H1 (cell line): ENCODE measurements around the gene RAD51B. TPM values are rescaled to one million over a fixed set of nuclear protein-coding genes. Genes with fewer than 3 reads are reported as not detected.

Source experiments
- CTCF ChIA-PET: fragments of 300-600 bp; sonication (Branson Sonifier 250); formaldehyde crosslinking; loops from one replicate; lab custom pipeline; 2021; ENCODE audit not compliant: partially characterized antibody; lab: Charles Lee
- POLR2A ChIA-PET: fragments of 300-600 bp; sonication (Branson Sonifier 250); formaldehyde crosslinking; loops from one replicate; lab custom pipeline; 2021; ENCODE audit warnings: inconsistent platforms; ENCODE audit not compliant: partially characterized antibody; lab: Charles Lee
- DNase-seq, 2 experiments: peaks; one replicate each; pipeline versions ENCODE4 v3.0.0 to v3.0.0-alpha.2; 2010 to 2022; ENCODE audit warnings: low spot score in 2 of 2, low read depth in 1 of 2, mixed read lengths in 1 of 2
- FAIRE-seq: peaks from 2 replicates; lab custom pipeline; 2011; peaks lifted over from hg19 to GRCh38; lab: Jason Lieb, UNC
- H2AFZ ChIP-seq: 2 replicates; pipeline ENCODE4 v1.8.1; 2012; ENCODE audit warnings: low read length, inconsistent platforms
- H2AK5ac ChIP-seq: 2 replicates; pipeline ENCODE4 v1.6.1; 2013; ENCODE audit warnings: low read depth, low read length
- H2BK120ac ChIP-seq: replicated peaks from 2 replicates; pipeline ENCODE3; 2013; ENCODE audit warnings: low read depth, low read length, inconsistent platforms
- H2BK12ac ChIP-seq: 2 replicates; pipeline ENCODE4 v1.6.1; 2013; ENCODE audit warnings: low read depth, low read length
- H2BK15ac ChIP-seq: 2 replicates; pipeline ENCODE4 v1.6.1; 2013; ENCODE audit warnings: low read length
- H2BK20ac ChIP-seq: 2 replicates; pipeline ENCODE4 v1.6.1; 2013; ENCODE audit warnings: low read length
- H2BK5ac ChIP-seq: 2 replicates; pipeline ENCODE4 v1.6.1; 2013; ENCODE audit warnings: low read depth, low read length
- H3K14ac ChIP-seq: 2 replicates; pipeline ENCODE4 v1.6.1; 2013; ENCODE audit warnings: inconsistent platforms; ENCODE audit not compliant: insufficient read length
- H3K18ac ChIP-seq: 2 replicates; pipeline ENCODE4 v1.6.1; 2013; ENCODE audit warnings: low read length; ENCODE audit errors: extremely low read depth
- H3K23ac ChIP-seq: 2 replicates; pipeline ENCODE4 v1.6.1; 2013; ENCODE audit warnings: inconsistent platforms; ENCODE audit not compliant: insufficient read length
- H3K23me2 ChIP-seq: 2 replicates; pipeline ENCODE4 v1.6.1; 2013; ENCODE audit warnings: low read depth, low read length
- H3K27ac ChIP-seq: 2 replicates; pipeline ENCODE4 v1.6.1; 2011; ENCODE audit warnings: low read depth, low read length, inconsistent platforms
- H3K27me3 ChIP-seq, 4 experiments: replicated peaks in 1 of 4; 1 replicate in 1 of 4; 2 replicates in 3 of 4; pipeline versions ENCODE4 v1.6.1 to v1.8.1; 2011 to 2013; ENCODE audit warnings: low read length in 3 of 4, mild to moderate bottlenecking in 3 of 4, inconsistent platforms in 2 of 4, mixed read lengths in 2 of 4, moderate library complexity in 1 of 4; ENCODE audit not compliant: control insufficient read depth in 3 of 4, insufficient read depth in 3 of 4; ENCODE audit errors: extremely low read depth in 1 of 4
- H3K36me3 ChIP-seq, 4 experiments: 2 replicates each; pipeline versions ENCODE4 v1.6.1 to v1.8.1; 2011 to 2013; ENCODE audit warnings: mild to moderate bottlenecking in 4 of 4, low read length in 3 of 4, moderate library complexity in 2 of 4, control low read depth in 1 of 4, inconsistent platforms in 1 of 4; ENCODE audit not compliant: insufficient read depth in 4 of 4, control insufficient read depth in 2 of 4
- H3K4ac ChIP-seq: replicated peaks from 2 replicates; pipeline ENCODE3; 2013; ENCODE audit warnings: low read length, low read depth, mixed read lengths, inconsistent platforms; ENCODE audit not compliant: insufficient read length
- H3K4me1 ChIP-seq, 4 experiments: replicated peaks in 1 of 4; 1 replicate in 1 of 4; 2 replicates in 3 of 4; pipeline versions ENCODE4 v1.6.1 to v1.8.1; 2011 to 2013; ENCODE audit warnings: low read length in 3 of 4, inconsistent platforms in 2 of 4, mixed read lengths in 1 of 4; ENCODE audit not compliant: insufficient read depth in 4 of 4, control insufficient read depth in 3 of 4
- H3K4me2 ChIP-seq, 2 experiments: 2 replicates each; pipeline versions ENCODE4 v1.6.1 to v1.8.1; 2011 to 2013; ENCODE audit warnings: low read depth in 2 of 2, low read length in 2 of 2, control low read depth in 1 of 2, inconsistent platforms in 1 of 2, mild to moderate bottlenecking in 1 of 2; ENCODE audit not compliant: insufficient read depth in 1 of 2
- H3K4me3 ChIP-seq, 4 experiments: fragments of 200-600, 300-600 bp in 1 of 4; sonication (generic), shearing (Covaris generic), sonication (Bioruptor Twin) in 1 of 4; 2 replicates each; pipeline versions ENCODE4 v1.5.1 to v1.8.1; 2011 to 2016; ENCODE audit warnings: low read length in 4 of 4, low read depth in 3 of 4, control low read depth in 2 of 4, inconsistent platforms in 2 of 4, mild to moderate bottlenecking in 2 of 4, mixed read lengths in 1 of 4, moderate library complexity in 1 of 4; ENCODE audit not compliant: insufficient read depth in 2 of 4; ENCODE audit errors: extremely low read depth in 1 of 4
- H3K56ac ChIP-seq: replicated peaks from 2 replicates; pipeline ENCODE3; 2013; ENCODE audit warnings: low read depth, mild to moderate bottlenecking, mixed read lengths, low read length, inconsistent platforms; ENCODE audit not compliant: insufficient read length
- H3K79me1 ChIP-seq: 2 replicates; pipeline ENCODE4 v1.6.1; 2013; ENCODE audit warnings: low read depth, low read length, control low read depth
- H3K79me2 ChIP-seq, 2 experiments: 2 replicates each; pipeline versions ENCODE4 v1.6.1 to v1.8.1; 2012 to 2013; ENCODE audit warnings: low read length in 2 of 2, mild to moderate bottlenecking in 2 of 2, inconsistent platforms in 1 of 2; ENCODE audit not compliant: insufficient read depth in 2 of 2, control insufficient read depth in 1 of 2
- H3K9ac ChIP-seq, 4 experiments: replicated peaks in 1 of 4; 1 replicate in 1 of 4; 2 replicates in 3 of 4; pipeline versions ENCODE4 v1.6.1 to v1.8.1; 2011 to 2013; ENCODE audit warnings: low read depth in 3 of 4, low read length in 3 of 4, control low read depth in 2 of 4, mild to moderate bottlenecking in 2 of 4, moderate library complexity in 2 of 4, inconsistent platforms in 1 of 4; ENCODE audit errors: extremely low read depth in 1 of 4
- H3K9me3 ChIP-seq, 2 experiments: 2 replicates each; pipeline versions ENCODE4 v1.6.1 to v1.8.1; 2012 to 2013; ENCODE audit warnings: mild to moderate bottlenecking in 2 of 2, moderate library complexity in 2 of 2, control low read depth in 1 of 2, inconsistent platforms in 1 of 2, low read depth in 1 of 2, low read length in 1 of 2, mixed read lengths in 1 of 2; ENCODE audit not compliant: insufficient read depth in 2 of 2
- H4K20me1 ChIP-seq, 2 experiments: replicated peaks in 1 of 2; 2 replicates each; pipeline versions ENCODE3 to v1.8.1; 2011 to 2013; ENCODE audit warnings: inconsistent platforms in 2 of 2, low read length in 2 of 2, mild to moderate bottlenecking in 1 of 2; ENCODE audit not compliant: insufficient read depth in 2 of 2, control insufficient read depth in 1 of 2
- H4K5ac ChIP-seq: 2 replicates; pipeline ENCODE4 v1.6.1; 2013; ENCODE audit warnings: low read length, low read depth, mixed read lengths, inconsistent platforms; ENCODE audit not compliant: insufficient read length
- H4K8ac ChIP-seq: 2 replicates; pipeline ENCODE4 v1.8.0; 2013; ENCODE audit warnings: mild to moderate bottlenecking, moderate library complexity, low read length, inconsistent platforms; ENCODE audit not compliant: insufficient read depth; ENCODE audit errors: extremely low read depth
- H4K91ac ChIP-seq: replicated peaks from 2 replicates; pipeline ENCODE3; 2013; ENCODE audit warnings: low read length, mixed read lengths, inconsistent platforms; ENCODE audit not compliant: insufficient read length
- HDAC2 ChIP-seq, 2 experiments: fragments of 300-600 bp in 1 of 2; sonication (generic) in 1 of 2; IDR thresholded peaks; 2 replicates each; pipeline ENCODE4 v1.6.1; 2011 to 2012; ENCODE audit warnings: low read depth in 2 of 2, low read length in 2 of 2, mild to moderate bottlenecking in 2 of 2, moderate library complexity in 2 of 2, borderline replicate concordance in 1 of 2, inconsistent platforms in 1 of 2
- RFX5 ChIP-seq: IDR thresholded peaks from 2 replicates; pipeline ENCODE4 v1.6.1; 2011; ENCODE audit warnings: low read depth, low read length, improper control_type of control experiment, borderline replicate concordance
- SAP30 ChIP-seq: fragments of 300-600 bp; sonication (generic); IDR thresholded peaks from 2 replicates; pipeline ENCODE4 v1.7.1; 2012; ENCODE audit warnings: low read length, moderate library complexity, mild to moderate bottlenecking, inconsistent platforms; ENCODE audit not compliant: insufficient read depth, insufficient replicate concordance
- SIRT6 ChIP-seq: IDR thresholded peaks from one replicate; pipeline ENCODE4 v1.7.1; 2012; ENCODE audit warnings: low read length, inconsistent platforms
- SP1 ChIP-seq: IDR thresholded peaks from 2 replicates; pipeline ENCODE4 v1.6.1; 2011; ENCODE audit warnings: low read depth, low read length
- SUZ12 ChIP-seq: fragments of 200-600 bp; sonication (generic); IDR thresholded peaks from 2 replicates; pipeline ENCODE4 v1.6.1; 2012; ENCODE audit warnings: mild to moderate bottlenecking, inconsistent platforms, low read length, moderate library complexity, mixed read lengths
- TAF1 ChIP-seq: IDR thresholded peaks from 2 replicates; pipeline ENCODE4 v1.6.1; 2011; ENCODE audit warnings: mild to moderate bottlenecking, low read depth, low read length
- TBP ChIP-seq: IDR thresholded peaks from 2 replicates; pipeline ENCODE4 v1.6.1; 2011; ENCODE audit warnings: low read depth, low read length, improper control_type of control experiment
- USF2 ChIP-seq: IDR thresholded peaks from 2 replicates; pipeline ENCODE4 v1.6.1; 2011; ENCODE audit warnings: low read length, improper control_type of control experiment
- ZNF274 ChIP-seq: IDR thresholded peaks from 2 replicates; pipeline ENCODE4 v1.7.0; 2012; ENCODE audit warnings: low read length, borderline replicate concordance; ENCODE audit errors: extremely low read depth
- WGBS, 2 experiments: shearing (Covaris generic) in 1 of 2; methylation state at CpG; one replicate each; pipeline versions ENCODE4 v1.1.6 to v1.1.7; 2013 to 2015; ENCODE audit warnings: low lambda C conversion rate in 2 of 2, mixed read lengths in 2 of 2, inconsistent platforms in 1 of 2, low coverage in 1 of 2, missing lambda C conversion rate in 1 of 2; ENCODE audit not compliant: insufficient replicate concordance in 2 of 2, insufficient coverage in 1 of 2, insufficient read length in 1 of 2; ENCODE audit errors: extremely low coverage in 1 of 2, missing lambda C conversion rate in 1 of 2; 5-methylcytosine and 5-hydroxymethylcytosine counted together
- polyA plus RNA-seq, 7 experiments: library from polyadenylated mRNA; depleted of rRNA in 3 of 7; stranded (reverse) in 5 of 7; unstranded in 2 of 7; fragments of >200 nt in 5 of 7; fragments of 200-250 nt in 2 of 7; gene quantifications; 1 replicate in 5 of 7; 2 replicates in 1 of 7; 4 replicates in 1 of 7; pipeline versions ENCODE4 v1.2.1 to v1.2.3, GENCODE V29; 2011 to 2013; ENCODE audit warnings: missing spikeins in 2 of 7, mixed read lengths in 2 of 7
- total RNA-seq: library from RNA; stranded (reverse); fragmentation: NEBNext Ultra II Directional; extraction: Animal tissue kit (Norgen Biotek cat#: 25700); gene quantifications from 2 replicates; pipeline ENCODE4 v1.2.1, GENCODE V29; 2021

The RAD51B gene
- total and polyA plus RNA-seq, 2 of the 8 experiments (the other 6 are each of a cell fraction or from before 2014, with no cell fraction given), result 3.9 to 14.9 TPM

GRCh38 chr14:68239988-68240771 is 420.6 kb downstream of the RAD51B start:
- H2AK5ac ChIP-seq, result 0 out of 2 replicates have a peak overlapping the region, but pooled peaks have one; percentile 28
- no peak overlapping the region for H2BK20ac ChIP-seq
- H4K8ac ChIP-seq, result no peak overlapping the region
- no peak overlapping the region for H2BK5ac ChIP-seq
- no peaks in the 10 kb centered on the region; a peak in 1 of 4 replicates for H3K9me3 ChIP-seq
- H2BK15ac ChIP-seq, result no peak overlapping the region
- DNase-seq (no peak), FAIRE-seq (no peak)
- no peaks in the 10 kb centered on the region for H3K79me1 ChIP-seq
- no peaks in the 10 kb centered on the region for H3K27me3 ChIP-seq
- H3K18ac ChIP-seq, result no peak overlapping the region
- H3K79me2 ChIP-seq, result no peaks in the 10 kb centered on the region
- H4K5ac ChIP-seq, result no peak overlapping the region
- no peak overlapping the region for H3K56ac ChIP-seq
- no peak overlapping the region for H3K4me2 ChIP-seq
- no peaks in the 10 kb centered on the region for H3K23me2 ChIP-seq
- no peak overlapping the region for H3K23ac ChIP-seq
- no peak overlapping the region for H2BK120ac ChIP-seq
- ChIA-PET POLR2A (interaction anchor here (2.0 to 2.1 kb wide), 2 partner anchors 11 to 553 kb away, joined by 5 read pairs; partner anchors contain the start of gene ZFP36L1), CTCF (interaction anchor here (0.6 to 2.5 kb wide), 9 partner anchors 9 to 584 kb away, joined by 3 to 6 read pairs (median 3); no protein-coding TSS in a partner anchor)
- H3K4me3 ChIP-seq, result no peak overlapping the region
- no peaks in the 10 kb centered on the region for H4K20me1 ChIP-seq
- H3K9ac ChIP-seq, result no peak overlapping the region
- WGBS, 2 experiments, result 90% methylated on average over 9 of the region's 9 CpGs; no CpG with 5 or more reads in 1 of the 2 experiments
- peaks cover 0 to 2% (median 0%) of the 10 kb centered on the region in 4 experiments; a peak in 2 of 7 replicates for H3K4me1 ChIP-seq
- no peak overlapping the region for H2AFZ ChIP-seq
- no peak overlapping the region for H4K91ac ChIP-seq
- no peak overlapping the region for H3K14ac ChIP-seq
- H3K27ac ChIP-seq, result no peak overlapping the region
- no peak overlapping the region for H3K4ac ChIP-seq
- no peaks in the 10 kb centered on the region for H3K36me3 ChIP-seq
- H2BK12ac ChIP-seq, result no peak overlapping the region; the same call in 1 of the 2 replicates
- TF ChIP-seq TBP (no peak), SAP30 (no peak), SIRT6 (no peak), TAF1 (no peak), SP1 (no peak), ZNF274 (no peak), RFX5 (no peak), SUZ12 (no peak), USF2 (no peak), HDAC2 (IDR thresholded peaks at IDR 0.05; ENCODE audit: borderline replicate concordance in 1 of 2, low read depth in 2 of 2, low read length in 2 of 2) (no peak)
